NCI-H146 treated with DMSO at 0.1 percent for 48 hours (cell line): Measurements from ENCODE around the gene TNNI3K.

Experiments used
- DNase-seq: peaks from one replicate; lab custom pipeline; 2025; ENCODE audit not compliant: unreplicated experiment; lab: John Stamatoyannopoulos, UW

TNNI3K gene

DNA sequence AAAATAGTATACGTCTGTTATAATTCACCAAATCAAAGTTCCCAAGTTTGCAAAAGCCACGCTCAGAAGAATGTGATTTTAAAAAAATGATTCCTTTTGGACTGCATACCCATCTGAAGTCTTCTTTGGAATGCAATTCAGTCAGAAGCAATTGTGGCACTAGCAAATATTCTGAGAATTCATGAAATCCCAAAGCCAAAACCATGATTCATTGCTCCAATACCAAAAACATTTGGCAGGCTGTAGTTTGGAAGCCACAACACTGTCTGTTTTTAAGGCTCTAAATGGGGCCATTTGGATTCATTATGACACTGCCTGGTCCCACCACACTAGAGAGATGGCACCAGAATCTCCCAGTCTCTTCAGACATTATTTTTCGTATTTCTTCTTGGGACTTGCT lies 299.1 kb downstream of the TNNI3K start:
- DNase-seq = no peak

DNA sequence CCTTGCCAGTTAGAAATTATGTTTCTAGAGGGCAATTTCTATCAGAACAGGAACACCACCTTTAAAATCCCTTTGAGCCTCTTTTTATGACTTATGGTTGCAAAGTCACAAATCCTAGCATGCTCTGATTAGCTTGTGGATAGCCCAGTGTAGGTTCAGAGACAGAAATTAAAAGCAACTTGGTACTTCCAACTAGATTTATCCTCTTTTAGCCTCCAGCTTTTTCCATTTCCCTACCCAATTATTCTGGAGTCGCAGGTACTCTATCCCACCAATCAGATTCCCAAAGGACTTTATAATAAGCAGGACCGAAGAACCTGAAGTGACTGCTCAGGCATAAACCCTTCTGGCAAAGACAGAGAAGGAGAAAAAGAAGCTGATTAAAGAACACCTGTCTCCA lies 310.6 kb downstream of the TNNI3K start:
- no peak for DNase-seq

DNA sequence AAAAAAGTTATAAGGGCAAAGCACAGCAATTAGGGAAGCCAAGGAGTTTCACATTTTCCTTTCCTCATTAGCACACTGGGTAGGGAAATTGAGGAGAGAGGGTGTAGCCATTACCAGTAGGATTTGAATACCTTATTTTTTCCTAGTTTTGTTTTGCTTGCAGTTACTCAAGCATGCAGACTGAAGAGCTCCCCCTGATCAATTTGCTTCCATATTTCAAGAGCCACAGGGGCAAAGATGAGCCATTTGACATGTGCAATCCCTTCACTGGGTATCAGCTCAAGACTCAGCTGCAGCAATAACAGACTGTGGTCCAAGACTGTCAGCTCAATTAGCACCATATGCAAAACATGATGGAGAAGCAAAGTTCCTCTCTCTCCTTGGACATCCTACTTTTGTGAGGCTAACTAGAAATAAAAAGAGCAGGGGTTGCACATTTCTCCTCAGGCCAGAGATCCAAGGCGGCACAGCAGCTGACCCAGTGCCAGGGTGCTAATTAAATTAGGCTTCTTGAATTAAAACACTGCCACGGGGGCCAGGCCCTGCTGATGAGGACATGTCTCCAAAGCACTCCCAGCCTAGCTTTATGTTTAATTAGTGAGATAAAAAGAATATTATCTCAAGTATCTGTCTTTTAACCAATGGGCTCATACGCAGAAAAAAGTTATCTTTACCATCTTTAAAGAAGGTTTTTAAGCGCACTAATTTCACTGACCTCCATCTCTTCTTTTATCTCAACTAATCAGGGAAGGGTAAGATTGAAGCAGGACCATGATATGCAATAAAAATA lies 314.0 kb downstream of the TNNI3K start:
- no peak for DNase-seq

DNA sequence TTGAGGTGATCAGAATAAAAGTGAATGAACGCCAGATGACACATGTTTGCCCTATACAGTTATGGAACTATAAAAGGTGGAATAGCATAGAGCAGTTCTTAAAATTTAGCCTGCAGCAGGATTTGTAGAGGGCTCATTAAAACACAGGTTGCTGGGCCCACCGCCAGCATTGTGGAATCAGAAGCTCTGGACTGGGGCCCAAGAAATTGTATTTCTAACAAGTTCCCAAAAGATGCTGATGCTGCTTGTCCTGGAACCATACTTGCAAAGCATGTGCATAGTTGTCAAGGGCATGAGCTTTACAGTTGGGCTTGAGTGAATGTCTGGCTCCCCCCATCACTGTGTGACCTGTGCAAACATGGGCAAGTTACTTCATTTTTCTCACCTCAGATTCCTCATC lies 314.7 kb downstream of the TNNI3K start:
- no peak for DNase-seq

DNA sequence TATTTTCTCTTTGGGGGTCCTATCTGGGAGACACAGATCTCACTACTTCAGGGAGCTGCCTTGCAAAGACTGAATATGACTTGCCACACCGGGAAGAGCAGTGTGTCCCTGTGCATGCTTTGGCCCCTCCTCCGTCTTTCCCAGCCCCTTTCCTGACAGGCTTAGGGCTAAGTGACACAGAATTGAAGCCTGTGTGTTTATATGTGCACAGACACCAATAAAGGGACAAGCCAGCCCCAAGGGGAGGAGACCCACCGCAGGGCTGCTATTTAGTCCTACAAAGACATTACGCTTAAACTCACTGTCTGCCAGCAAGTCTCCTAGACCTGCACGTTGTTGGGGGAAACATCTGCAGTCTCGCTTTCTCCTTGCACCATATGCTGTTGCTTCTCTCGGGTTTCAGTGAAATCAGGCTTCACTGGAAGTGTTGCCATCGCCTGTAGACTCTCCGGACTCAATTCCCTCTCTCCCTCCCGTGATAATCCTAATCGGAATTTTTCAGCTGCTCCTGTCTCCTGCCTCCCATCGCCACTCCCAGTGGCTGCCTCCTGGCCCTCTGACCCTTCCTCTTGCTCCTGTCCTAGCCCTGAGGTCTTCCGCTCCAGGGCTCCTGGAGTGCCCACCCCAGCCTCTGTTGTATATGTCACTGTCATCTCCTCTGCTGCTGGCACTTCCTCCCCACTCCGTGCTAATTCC lies 335.8 kb downstream of the TNNI3K start:
- DNase-seq = no peak

DNA sequence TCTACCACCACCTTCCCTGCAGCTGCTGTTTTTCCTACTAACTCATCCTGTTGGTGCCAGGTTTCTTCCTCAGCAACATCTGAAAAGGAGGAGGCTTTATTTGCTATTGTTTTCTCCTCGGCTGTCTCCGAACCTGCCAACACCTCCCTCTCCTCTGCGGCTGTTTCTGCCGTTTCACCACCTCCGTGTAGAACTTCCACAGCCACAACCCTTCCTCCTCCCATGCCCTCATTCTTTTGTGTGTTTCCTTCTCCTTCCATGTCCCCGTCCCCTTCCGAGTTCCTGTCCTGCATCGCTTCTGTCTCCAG lies 336.3 kb downstream of the TNNI3K start:
- no peak for DNase-seq

DNA sequence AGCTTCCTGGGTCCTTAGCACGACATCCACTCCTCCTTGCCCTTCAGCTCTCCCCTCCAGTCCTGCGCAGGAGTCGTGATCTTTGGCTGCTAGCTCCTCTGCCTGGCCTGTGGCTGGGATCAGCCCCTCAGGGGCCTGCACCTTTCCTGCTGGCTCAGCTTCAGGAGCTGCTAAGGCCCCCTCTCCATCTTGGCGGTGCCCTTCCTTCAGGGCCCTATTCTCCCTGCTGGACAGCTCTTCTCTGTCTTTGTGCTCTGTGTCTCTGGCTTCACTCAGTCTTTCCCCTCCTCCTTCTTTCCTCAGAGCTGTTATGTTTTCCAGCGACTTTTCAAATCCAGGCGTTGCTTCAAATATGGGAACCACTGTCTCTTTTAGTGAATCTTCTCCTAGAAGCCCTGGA lies 336.7 kb downstream of the TNNI3K start:
- no peak for DNase-seq

DNA sequence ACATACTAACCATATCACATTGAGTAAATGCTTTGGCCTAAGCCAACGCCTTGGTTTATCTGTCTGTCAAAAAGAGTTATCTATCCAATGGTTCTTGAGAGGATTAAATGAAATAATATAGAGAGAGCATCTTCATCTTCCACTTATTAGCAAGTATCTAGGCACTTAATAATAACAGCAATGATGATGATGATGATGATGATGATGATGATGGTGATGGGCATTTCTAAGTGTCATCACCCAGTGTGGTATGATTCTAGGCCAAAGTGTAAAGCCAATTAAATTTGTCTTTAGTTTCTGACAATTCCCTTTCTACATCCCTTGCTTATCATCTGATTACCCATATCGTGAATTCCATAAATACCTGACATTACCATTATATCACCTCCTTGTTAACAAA lies 342.9 kb downstream of the TNNI3K start:
- DNase-seq = no peak

DNA sequence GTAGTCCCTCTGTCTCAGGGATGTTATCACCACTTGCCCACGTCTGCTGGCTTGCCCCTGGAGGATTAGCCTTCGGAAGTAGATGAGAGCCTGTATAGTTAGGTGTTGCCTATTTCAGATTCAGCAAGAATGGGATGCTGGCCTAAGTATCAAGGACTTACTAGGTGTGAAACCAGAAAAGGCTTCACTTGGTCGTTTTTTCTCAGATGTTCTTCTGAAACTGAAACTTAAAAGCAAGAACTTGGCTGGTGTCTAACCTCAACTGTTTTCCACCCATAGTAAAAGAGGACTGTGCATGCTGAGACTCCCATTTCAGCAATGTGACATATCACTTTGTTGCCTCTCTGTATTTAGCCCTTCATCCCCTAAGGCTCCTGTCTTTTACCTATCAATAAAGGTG lies 344.2 kb downstream of the TNNI3K start:
- DNase-seq = no peak

DNA sequence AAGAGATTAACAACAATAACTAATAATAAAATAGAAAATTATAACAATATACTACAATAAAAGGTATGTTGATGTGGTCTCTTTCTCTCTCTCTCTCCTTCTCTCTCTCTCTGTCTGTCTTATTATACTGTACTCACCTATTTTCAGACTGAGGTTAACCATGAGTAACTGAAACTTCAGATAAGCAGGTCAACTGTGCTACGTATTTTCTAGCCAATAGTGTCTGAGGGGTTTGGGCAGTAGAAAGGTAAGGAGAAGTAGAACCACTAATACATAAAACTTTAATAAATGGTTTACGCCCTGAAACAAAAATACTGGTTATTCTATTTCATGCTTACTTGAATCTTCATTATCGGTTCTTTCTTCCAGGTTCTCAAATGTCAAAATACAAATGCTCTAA lies 348.2 kb downstream of the TNNI3K start:
- no peak for DNase-seq

DNA sequence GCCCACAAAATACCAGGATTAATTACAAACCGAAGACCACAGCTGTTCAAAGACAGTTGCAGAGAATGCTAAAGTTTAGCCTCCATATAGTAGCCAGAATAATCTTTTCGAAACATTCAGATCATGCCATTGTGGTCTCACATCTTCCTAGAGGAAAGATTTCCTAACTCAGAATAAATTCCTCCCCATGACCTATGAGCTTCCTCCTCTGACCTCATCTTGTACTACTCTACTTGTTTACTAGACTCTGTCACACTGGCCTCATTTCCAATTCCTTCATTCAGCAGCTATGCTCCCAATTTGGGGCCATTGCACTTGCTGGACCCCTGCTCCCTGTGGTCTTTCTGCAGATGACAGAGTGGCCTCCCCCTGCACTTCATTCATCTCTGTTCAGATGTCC lies 349.0 kb downstream of the TNNI3K start:
- DNase-seq = no peak

DNA sequence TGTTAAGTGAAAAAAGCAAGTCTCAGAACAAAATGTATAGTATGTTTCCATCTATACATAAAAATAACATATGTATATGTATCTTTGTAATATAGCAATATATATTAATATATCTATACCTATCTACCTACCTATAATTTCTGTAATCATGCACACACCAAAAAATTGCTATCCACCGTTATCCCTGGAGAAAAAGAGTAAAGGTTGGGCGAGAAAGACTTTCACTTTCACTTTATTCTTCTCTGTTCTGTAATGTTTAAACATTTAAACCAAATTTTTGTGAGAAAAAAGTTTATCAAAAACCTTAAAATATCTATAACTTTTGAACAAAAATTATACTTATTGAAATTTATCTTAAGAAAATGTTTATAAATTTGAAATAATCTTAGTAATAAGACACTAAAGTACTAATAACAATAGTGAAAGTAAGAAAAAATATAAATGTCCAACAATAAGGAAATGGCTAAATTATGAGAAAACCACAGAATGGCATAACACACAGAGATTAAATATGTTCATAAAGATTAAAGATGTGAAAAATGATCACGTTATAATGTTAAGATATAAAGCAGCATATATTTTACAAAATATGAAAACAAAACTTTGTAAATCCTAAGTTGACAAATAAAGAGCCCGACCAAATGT lies 351.2 kb downstream of the TNNI3K start:
- no peak for DNase-seq

DNA sequence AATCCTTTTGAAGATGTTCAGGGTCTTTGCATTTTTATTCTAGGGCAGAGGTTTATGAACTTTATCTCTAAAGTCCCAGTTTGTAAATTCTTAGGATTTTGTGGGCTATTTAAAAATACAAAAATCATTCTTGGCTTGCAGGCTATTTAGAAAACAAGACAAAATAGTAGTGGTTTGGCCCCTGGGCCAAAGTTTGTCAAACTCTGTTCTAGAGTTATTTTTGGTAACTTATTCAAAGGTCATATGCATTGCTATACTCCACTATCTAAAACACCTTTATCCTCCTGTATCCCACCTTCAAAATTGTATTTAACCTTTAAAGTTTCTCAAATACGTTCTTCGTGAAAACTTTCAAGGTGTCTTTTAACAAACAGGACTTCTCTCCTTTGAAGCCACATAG lies 352.7 kb downstream of the TNNI3K start:
- no peak for DNase-seq

DNA sequence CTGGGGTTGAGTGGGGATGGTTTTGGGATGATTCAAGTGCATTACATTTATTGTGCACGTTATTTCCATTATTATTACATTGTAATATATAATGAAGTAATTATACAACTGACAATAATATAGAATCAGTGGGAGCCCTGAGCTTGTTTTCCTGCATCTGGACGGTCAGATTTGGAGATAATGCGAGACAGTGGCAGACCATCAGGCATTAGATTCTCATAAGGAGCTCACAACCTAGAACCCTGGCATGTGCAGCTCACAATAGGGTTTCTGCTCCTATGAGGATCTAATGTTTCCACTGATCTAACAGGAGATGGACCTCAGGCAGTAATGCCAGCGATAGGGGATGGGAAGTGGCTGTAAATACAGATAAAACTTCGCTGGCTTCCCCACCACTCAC lies 355.1 kb downstream of the TNNI3K start:
- DNase-seq = no peak

DNA sequence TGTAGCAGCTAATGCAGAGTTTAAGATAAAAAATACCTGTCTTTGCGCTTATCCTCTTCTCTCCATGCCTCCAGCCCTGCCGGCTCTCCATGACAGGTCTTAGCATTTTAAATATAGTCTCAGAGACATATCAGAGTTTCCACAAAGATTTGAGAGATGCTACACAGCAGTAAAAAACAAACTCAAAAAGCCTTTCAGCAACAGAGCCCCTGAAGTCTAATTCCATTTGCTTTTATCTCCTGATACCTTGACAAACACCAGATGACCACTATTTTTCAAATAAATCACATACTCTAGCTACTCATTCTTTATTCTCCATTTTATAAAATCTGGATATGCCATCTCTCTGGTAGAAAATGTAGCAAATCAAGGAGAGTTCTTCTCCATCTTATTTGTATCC lies 356.8 kb downstream of the TNNI3K start:
- no peak for DNase-seq

DNA sequence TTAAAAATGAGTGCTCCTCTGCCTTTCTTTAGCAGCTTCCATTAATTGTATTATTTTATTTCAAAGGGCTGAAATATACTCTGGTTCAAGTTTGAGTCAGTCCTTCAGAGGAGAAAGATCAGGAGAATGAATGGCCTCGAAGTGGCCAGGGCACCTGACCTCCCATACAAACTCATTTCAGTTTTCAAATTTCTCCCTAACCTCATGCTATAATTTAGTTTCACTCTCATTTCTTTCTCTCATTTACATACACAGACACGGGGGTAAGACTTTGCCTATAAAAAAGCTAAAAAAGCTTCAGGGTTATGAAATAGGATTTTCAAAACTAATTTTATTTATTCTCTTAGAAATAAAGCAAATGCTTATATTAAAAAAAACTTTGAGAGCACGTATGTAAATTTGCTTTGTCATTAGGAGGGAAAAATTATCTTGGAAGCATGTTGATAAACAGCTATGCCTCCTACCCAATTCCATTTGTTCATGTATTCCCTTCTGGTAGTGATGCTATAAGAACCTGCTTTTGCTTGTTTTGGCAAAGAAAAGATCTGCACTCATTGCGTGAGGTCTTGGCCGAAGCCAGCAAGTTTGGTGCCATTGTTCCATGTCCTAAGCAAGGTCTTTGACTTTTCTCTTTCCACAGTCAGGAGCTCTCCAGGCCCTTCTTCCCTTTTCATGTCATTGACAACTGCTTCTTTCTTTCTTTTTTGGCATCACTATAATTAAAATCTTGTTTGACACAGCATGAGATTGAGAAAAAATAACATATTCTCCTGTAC lies 357.6 kb downstream of the TNNI3K start:
- no peak for DNase-seq
